Stimulated activated naive CD4-positive, alpha-beta T cell (primary cell): ENCODE measurements around the gene NSMCE4A.
"Not testable (repeated sequence)": the region's sequence is repeated elsewhere in the genome, so short reads cannot be mapped to it uniquely, and the experiment has no call there.

Source experiments
- DNase-seq, 6 experiments: peaks; one replicate each; lab custom pipeline; 2025; lab: John Stamatoyannopoulos, UW

The NSMCE4A gene

DNA sequence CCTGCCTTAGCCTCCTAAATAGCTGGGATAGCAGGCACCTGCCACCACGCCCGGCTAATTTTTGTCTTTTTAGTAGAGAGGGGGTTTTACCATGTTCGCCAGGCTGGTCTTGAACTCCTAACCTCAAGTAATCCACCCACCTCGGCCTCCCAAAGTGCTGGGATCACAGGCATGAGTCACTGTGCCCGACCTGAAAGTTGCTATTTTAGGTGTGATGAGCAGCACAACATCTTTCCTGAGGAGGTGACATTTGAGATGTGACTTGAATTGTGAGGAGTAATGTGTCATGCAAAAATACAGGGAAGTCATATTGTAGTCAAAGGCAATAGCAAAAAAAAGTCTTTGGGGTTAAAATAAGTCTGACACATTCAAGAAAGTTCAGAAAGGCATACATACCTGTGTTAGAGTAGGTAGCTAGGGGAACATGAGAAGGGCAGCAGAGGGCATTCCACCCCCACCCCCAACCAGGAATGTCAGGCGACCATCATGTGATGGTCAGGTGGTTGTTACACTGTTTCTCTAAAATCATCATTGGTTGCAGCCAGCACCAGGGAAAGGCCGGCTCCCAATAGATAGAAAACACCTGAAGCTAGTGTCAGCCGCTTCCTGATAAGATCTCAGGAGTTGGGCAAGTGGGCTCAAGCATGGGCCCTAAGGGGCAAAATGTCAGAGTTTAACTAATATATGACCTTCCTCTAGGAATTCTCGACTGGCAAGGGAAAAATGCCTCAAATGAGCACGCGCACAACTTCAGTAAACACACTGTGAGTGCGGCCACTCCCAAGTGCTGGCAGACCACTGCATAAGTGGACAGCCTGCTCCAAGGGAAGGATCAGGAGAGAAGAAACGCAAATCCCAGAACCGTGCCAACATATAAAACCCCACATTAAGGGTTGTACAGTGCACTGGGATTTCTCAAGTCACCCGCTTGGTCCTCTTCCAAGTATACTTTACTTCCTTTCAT is 13.6 kb upstream of the NSMCE4A start, which contains the start of gene TACC2:
TSS of gene TACC2 (plus strand) at position 803 of the 964 bp plus-strand sequence. CDS start 32,819 bp downstream, outside the sequence.
- no peak for DNase-seq

DNA sequence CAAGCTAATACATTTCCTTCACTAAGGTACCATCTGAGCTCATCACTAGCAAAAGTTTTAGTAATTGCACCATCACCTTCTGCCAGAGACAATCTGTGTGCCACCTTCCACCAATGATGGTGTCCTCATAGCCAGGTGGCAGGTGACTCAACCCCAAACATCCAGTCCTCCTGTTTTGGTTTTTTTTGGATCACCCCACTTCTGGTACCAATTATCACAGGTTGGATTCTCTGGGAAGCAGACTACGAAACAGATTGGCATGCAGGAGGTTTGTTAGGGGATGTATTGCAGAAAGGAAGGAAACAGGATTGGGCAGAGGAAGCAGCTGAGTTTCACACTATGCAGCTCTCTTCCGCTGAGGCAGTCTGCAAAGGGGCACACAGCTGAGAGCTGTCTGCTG is 9.4 kb upstream of the NSMCE4A start:
- DNase-seq = no peak

DNA sequence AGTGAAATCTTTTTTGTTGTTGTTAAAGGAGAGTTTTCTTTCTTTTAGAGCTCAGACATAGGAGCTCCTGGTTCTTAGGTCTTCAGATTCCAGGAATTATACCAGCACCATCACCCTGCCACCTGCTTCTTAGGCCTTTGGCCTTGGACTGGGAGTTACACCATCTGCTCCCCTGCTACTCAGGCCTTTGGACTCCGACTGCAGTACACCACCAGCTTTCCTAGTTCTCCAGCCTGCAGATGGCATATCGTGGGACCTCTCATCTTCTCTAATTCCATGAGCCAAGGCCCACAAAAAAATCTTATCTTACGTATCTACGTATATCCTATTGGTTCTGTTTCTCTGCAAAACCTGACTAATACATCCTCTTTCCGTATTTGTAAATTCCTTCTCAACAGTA is 8.8 kb upstream of the NSMCE4A start:
- no peak for DNase-seq

DNA sequence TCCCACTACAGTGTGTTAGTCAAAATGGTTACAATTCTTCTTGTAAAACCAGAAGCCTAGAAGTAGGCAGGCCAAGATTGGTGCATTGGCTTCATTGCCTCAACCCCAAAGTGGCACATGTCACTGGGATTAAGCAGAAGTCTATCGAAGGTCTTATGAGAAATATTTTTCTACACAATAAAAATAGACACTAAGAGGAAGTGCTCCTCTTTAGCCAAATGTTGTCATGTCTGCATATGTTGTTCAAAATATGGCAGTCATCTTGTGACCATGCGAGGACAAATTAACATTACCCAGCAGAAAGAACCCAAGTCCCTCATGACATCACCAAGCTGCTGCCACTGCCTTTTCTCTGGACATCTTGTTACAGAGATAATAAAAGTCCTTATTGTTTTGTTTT is 6.3 kb upstream of the NSMCE4A start:
- DNase-seq = no peak

DNA sequence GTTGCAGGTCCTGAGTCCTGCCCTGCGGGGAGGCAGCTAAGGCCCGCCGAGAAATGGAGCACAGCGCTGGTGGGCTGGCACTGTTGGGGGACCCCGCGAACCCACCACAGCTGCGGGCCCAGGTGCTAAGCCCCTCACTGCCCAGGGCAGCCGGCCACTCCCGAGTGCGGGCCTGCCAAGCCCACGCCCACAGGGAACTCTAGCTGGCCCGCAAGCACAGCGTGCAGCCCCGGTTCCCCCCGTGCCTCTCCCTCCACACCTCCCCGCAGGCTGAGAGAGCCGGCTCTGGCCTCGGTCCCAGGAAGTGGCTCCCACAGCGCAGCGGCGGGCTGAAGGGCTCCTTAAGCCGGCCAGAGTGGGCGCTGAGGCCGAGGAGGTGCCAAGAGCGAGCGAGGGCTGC is 3.5 kb upstream of the NSMCE4A start:
- DNase-seq = no peak

DNA sequence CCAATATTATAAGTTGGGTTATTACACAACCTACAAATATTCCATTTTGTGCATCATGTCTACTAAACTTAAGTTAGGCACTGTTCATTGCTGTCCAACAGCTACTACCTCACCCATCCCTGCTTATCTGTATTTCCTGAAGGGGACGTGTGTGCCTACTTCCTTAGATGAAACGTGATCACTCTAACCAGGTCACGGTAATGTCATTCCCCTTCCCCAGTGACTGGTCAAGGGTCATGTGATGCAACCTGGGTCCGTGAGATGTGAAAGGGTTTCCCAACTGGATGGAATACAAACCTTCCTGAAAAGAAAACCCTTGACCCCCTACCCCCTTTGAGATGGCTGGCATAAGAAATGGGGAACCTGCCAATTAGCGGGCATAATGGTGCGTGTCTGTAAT is 1.6 kb upstream of the NSMCE4A start:
- no peak for DNase-seq

DNA sequence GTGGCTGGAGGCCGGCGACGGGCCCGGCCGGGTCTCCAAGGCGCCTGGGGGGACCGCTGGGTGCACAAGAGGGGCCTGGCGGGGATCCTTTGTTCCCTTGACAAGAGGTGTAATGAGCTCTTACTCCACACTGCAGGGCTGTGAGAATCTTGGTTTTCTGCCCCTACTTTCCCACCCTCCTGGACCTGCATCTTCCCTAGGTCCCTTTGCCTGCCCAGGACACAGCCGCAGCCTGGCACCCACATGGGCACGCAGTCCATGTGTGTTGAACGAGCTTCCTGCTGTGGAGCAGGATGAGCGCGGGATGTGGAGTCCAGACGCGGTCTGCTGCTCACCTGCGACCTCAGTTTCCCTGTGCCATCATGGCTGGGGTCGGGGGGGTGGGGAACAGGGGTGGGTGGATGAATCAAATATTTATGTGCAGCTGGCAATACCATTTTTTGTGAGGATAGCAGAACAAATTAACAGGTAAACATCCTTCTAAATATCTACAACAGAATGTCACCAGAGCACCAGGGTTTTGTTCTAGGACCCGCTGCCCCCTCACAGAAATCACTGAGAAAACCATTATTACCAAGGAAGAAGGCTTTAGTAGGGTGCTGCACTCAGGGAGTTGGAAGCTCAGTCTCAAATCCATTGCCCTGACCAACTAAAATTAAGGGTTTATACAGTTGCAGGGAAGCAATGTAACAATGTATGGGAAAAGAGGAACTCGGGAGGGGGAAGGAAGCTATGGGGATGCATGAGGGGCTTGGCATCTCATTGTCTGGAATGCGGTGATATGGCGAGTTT is 474 bp upstream of the NSMCE4A start:
- DNase-seq = no peak

DNA sequence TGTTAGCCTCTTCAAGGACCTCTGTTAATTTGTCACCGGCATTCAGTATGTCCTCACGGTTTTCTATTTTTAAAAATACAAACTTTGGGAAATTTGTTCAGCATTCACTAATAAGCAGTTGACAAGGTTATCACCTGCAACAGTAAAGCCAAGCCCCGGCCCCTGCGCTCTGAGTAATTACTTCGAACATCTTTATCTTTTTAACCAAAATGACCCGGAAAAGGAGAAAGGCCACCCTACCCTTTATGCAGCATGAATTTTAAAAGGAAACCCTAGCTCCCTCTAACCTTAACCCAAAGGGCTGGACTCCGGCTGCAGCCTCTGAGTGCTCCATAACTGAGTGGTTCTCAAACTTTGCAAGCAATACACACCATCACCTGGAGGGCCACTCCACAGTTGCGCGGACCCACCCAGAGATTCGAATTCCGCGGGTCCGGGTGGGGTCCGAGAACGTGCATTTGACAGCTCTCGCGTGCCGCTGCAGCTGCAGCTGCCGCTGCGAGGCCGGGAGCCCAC is 940 bp downstream of the NSMCE4A start:
- DNase-seq = no peak

DNA sequence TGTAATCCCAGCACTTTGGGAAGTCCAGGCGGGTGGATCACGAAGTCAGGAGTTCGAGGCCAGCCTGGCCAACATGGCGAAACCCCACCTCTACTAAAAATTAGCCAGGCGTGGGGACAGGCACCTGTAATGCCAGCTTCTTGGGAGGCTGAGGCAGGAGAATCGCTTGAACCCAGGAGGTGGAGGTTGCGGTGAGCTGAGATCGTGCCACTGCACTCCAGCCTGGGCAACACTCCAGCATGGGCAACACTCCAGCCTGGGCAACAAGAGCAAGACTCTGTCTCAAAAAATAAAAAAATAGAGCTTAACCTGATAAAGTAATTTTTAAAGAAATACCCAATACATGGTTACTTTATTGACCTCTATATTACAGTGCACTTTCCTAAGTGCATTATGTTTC is 5.9 kb downstream of the NSMCE4A start:
- not testable (repeated sequence) for DNase-seq

DNA sequence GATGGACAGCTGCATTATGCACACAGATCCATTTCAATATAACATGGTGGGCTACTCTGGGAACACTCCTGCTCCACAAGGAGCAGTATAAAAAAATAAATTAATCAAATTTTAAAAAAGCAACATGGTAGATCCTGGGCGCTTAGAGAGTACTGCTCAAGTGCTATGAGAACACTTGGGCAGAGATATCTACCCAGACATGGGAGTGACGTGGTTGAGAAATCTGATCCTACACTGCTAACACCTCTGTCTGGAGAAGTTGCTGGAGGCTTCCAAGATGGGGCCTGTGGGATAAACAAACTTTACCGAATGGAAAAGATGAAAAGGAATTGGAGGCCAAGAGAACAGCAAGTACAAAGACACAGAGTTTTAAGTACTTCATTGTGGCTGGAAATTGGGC is 9.0 kb downstream of the NSMCE4A start:
- DNase-seq = no peak

DNA sequence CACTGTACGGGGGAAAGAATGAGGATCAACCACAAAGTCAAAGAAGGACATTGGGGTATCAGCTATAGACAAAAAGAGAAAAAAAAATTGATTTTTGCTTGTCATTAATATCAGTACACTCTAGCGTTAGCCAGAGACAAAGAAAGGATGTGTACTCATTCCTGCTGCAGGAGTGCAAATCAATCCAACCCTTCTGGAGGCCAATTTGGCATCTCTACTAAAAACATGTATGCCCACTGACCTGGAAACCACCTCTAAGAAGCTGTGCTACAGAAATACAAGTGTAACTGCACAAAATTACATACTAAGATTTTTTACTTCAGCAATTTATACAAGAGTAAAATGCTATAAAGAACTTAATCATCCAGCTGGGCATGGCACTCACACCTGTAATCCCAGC is 13.6 kb downstream of the NSMCE4A start:
- no peak for DNase-seq

DNA sequence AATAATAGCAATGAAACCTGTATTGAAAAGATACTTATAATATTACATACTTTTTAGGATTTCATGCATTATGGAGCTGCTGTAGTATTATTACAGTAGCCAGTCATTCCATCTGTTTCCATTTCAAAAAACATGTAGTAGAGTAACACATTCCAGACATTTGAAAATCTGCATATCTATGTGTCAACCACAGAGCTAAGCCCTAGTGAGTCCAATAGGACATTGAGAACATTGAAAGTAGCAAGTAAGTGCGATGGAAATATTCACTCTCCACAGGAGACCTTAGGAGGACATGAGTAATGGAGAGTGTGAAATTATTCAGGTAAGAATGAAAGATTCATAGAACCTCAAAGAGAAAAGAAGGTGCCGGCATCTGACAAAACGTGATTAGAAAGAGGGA is 15.3 kb downstream of the NSMCE4A start:
- no peak for DNase-seq

DNA sequence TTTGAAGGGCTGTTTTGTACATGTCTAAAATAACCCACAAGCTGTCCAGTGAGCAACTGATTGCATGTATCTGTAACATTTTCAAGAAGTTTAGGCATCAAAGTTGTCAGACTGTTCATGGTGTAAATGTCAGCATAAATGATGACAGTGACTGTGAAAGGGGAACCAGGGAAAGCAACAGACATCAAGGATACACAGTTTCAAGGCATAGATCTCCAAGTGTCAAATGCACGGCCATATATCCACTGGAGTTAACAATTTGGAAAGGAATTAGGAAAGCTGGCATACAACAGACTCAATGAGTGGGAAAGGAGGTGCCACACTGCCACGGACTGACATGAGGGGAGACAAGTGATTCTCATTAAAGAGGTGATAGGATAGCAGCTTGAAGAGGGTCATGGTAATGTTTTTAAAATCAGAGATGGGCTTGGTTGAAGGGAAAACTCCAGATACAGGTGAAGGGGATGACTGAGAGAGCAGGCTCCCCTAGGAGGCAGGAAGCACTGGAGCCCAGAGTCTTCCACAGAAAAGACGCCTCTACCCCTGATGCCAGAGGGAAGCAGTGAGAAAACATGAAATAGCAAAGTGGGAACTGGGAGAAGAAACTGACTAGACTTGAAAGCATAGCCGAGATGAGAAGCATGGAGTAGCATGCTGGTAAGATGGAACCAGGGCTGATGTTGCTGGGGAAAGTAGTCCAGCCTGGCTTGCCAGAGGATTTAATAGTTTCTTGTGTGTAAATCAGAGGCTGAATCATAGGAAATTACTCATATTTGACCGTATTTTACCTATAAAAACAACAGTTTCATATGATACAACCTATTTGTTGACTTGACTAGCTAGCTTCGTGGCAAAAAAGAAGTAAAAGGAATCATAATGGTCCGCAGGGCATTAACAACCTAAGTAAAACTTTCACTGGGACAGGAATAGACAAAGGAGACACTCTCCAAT is 18.6 kb downstream of the NSMCE4A start:
- DNase-seq = no peak

DNA sequence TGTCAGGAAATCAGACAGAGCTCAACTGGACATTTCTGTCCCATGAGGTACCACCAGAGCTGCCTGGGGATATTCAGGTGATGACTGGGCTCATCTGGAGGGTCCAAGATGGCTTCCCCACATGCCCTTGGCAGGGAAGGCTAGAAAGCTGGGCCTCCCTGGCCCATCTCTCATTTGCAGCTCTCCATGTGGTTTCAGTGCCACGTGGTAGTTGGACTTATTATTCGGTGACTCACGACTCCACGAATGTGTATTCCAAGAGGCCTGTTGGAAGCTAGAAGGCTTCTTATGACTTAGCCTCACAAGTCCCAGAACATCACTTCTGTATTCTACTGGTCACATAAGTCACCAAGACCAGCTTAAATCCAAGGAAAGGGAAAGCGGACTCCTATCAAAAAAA is 22.8 kb downstream of the NSMCE4A start:
- no peak for DNase-seq

DNA sequence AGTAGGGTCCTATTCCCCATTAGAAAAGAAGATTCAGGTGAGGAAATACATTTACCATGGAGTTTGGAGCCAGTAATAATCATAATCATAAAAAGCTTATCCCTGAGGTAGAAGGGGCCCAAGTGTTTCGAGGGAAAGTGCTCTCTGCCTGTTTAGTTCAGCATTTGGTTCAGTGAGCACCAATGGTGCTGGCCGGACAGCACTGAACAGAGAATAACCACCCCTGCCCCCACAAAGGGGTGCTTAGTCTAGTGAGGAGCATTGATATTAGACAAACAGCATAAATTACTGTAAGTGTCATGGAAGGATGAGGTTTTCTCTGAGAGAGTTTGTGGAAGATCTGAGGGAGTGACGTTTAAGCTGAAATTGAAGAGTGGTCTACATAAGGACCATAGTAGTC is 25.6 kb downstream of the NSMCE4A start:
- no peak for DNase-seq

DNA sequence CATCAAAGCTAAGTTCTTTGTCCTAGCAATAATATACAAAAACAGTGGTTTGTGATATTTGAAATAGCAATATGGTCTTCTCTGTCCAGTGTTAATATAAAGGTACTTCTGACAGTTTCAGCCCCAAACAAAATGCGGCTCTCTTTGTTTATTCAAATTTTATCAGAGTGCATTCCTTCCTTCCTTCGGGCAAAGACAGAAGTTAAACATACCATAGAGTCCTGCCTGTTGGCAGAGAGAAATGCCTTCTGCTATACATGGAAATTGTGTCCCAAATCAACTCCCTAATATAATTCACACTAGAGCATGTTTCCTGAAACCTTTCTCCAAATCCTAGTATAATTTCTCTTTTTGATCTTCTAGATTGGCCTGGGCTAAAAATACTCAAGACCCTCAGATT is 26.0 kb downstream of the NSMCE4A start:
- DNase-seq = no peak

DNA sequence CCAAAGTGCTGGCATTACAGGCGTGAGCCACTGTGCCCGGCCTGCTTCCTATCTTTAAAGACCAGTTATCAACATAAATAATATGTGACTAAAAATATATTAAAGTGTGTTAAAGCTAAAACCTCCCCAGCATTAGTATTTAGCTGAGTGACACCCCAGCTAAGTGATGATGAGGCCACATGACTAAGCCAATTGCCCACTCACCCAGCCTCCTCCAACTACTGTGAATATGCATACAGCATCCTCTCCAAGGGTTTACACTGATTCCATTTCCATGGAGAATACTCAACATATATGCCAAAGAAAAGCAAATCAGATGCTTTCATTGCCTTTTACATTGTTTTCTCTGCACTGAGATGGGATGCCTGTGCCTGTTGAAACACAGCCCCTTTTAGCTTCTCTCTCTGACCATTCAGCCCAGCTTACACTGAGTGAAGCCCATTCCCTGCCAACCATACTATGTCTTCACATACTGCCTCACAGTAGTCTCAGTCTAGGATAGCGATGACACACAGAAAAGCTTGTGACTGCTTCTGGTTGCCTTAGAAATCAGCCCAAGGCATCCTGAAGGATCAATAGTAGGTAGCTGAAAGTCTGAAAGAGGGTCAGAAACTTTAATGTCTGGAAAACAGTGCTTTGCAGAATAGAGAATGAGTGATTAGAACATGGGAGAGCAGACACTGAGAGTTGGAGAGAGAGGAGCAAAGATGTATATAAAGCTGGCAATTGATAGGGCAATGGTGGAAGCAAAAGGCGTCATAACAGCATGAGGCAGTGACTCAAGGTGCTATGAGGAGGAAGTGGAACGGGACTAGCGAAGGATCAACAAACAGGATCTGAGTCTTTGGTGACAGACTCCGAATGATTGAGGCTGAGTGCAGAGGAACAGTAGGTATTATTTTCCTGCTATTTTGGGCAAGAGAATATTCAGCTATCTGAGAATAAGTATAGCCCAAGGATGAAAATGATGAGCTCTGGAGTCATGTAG is 27.4 kb downstream of the NSMCE4A start:
- DNase-seq = no peak

DNA sequence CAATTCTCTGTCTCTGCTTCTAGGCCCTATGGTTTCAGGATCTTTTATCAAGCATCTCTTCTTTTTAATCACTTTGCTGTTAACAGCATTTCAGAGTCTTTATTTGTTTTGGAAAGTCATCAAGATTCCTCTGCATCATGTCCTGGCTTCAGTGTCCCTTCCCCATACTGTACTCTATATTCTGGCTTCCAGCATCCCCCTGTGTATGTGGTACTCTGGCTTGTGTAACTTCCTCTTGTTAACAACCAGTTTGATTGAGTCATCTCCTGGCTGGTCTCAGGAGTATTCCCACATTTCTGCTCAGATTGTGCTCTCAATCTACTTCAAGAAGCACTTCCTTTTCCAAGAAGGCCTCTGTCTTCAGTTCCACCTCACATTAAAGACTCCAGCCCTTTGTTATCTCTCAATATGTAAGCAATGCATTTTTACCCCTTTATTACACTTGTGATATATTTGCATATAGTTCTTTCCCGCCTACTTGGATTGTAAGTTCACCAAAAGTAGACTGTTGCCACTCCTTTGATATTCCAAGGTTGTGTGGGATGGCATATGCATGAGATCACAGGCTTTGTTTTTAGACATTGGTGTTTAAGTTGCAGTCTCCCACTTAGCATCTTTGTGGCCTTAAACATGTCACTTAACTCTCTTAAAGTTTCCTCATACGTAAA is 32.1 kb downstream of the NSMCE4A start:
- DNase-seq = no peak

DNA sequence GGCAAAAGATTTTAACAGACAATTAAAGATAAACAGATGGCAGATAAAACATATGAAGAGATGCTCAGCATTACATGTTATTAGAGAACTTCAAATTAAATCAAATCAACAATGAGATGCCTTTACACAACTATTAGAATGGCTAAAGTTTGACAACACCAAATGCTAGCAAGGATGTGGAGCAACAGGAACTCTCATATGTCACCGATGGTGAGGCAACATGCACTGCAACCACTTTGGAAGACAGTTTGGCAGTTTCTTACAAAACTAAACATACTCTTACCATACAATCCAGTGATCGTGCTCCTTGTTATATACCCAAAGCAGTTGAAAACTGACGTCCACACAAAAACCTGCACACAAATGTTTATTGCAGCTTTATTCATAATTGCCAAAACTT is 33.5 kb downstream of the NSMCE4A start:
- DNase-seq = no peak

DNA sequence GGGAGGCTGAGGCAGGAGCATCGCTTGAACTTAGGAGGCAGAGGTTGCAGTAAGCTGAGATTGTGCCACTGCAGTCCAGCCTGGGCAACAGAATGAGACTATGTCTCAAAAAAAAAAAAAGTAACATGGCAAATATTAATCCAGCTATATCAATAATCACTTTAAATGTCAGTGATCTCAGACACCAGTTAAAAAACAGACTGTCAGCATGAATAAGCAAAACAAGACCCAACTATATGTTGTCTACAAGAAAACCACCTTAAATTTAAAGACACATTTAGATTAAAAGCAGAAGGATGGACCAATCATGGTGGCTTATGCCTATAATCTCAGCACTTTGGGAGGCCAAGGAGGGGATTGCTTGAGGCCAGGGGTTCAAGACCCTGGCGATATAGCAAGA is 38.7 kb downstream of the NSMCE4A start:
- DNase-seq = no peak
